Measurements from ENCODE around the gene HADHB.
A peak's percentile ranks its signal among the peaks of the same experiment; 100 is the strongest.
"Not testable (repeated sequence)": the region's sequence is repeated elsewhere in the genome, so short reads cannot be mapped to it uniquely, and the experiment has no call there.

Gene HADHB

DNA sequence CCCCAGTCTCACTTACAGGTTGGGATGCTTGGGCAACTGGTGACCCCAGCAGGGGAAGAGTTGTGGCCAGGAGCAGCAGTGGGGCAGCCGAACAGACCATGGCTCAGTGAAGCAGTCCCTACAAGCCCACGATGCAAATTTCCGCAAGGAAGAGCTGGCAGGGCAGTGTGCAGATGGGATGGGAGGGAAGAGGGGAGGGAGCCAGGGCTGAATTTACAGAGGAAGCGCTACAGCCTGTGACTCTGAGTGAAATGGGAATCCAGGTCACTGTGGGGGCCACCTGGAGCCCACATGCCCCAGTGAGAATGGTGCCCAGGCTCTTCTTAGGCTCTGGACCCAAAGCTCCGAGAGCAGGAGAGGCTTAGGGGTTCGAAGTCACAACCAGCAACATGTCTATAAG, 74.2 kb downstream of the HADHB start:
- TF ChIP-seq PAX5 (IDR thresholded peaks at IDR 0.05; ENCODE audit: insufficient read depth, low read length, severe bottlenecking) = no peak
- TF ChIP-seq TAF1 (IDR thresholded peaks at IDR 0.05; ENCODE audit: low read depth, low read length) = no peak
- no peak for TF ChIP-seq POLR2A (IDR thresholded peaks at IDR 0.05; ENCODE audit: low read depth, low read length)
- TF ChIP-seq SPI1 (IDR thresholded peaks at IDR 0.05; ENCODE audit: low read depth, low read length) = no peak
- TF ChIP-seq POU2F2 (IDR thresholded peaks at IDR 0.05; ENCODE audit: low read depth, low read length) = no peak
- no peak for TF ChIP-seq POLR2AphosphoS5 (IDR thresholded peaks at IDR 0.05; ENCODE audit: low read depth, low read length)
- no peak for DNase-seq (ENCODE audit: insufficient read length, low spot score)
- no peak for FAIRE-seq

DNA sequence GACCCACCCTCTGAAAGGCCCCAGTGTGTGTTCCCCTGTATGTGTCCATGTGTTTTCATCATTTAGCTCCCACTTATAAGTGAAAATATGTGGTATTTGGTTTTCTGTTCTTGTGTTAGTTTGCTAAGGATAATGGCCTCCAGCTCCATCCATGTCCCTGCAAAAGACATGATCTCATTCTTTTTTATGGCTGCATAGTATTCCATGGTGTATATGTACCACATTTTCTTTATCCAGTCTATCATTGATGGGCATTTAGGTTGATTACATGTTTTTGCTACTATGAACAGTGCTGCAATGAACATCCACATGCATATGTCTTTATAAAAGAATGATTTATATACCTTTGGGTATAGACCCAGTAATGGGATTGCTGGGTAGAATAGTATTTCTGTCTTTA, 79.7 kb downstream of the HADHB start:
- DNase-seq (ENCODE audit: insufficient read length, low spot score); FAIRE-seq: not testable (repeated sequence)

DNA sequence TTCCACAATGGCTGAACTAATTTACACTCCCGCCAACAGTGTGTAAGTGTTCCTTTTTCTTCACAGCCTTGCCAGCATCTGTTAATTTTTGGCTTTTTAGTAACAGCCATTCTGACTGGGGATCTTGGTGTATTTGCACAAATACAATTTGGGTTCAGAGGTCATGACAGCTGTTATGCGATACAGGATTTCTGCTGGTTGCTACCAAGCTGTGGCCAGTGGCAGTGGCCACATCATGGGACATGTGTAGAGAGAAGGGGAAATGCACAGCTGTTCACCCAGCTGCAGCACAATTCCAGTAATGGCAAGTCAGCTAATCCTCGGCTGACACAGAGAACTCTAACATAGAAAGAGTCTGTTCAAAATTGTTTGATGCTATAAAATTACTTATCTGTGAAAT, 80.2 kb downstream of the HADHB start:
- DNase-seq (ENCODE audit: insufficient read length, low spot score) (no peak), FAIRE-seq (no peak)
- TF ChIP-seq PAX5 (IDR thresholded peaks at IDR 0.05; ENCODE audit: insufficient read depth, low read length, severe bottlenecking) = no peak
- TF ChIP-seq POLR2AphosphoS5 (IDR thresholded peaks at IDR 0.05; ENCODE audit: low read depth, low read length) = no peak
- TF ChIP-seq TAF1 (IDR thresholded peaks at IDR 0.05; ENCODE audit: low read depth, low read length) = no peak
- TF ChIP-seq POLR2A (IDR thresholded peaks at IDR 0.05; ENCODE audit: low read depth, low read length) = no peak
- TF ChIP-seq POU2F2 (IDR thresholded peaks at IDR 0.05; ENCODE audit: low read depth, low read length) = no peak
- TF ChIP-seq SPI1 (IDR thresholded peaks at IDR 0.05; ENCODE audit: low read depth, low read length) = no peak

DNA sequence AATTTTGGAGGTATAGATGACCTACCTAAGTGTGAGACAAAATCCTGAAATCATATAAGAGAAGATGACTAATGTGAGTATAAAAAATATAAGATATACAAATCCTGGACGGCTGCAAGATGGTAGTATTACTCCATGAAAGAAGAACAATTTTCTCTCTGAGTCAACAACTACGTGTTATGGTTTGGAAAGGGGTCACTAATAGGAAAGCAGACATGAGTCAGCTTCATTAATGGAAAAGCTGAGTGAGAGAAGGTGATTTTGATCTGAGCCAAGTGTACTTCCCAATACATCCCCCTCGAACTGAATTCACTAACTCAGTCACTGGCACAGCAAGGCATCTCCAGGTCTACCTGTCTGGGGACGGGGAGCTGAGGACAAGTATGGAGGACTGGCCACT, 81.1 kb downstream of the HADHB start:
- FAIRE-seq = no peak
- TF ChIP-seq TAF1 (IDR thresholded peaks at IDR 0.05; ENCODE audit: low read depth, low read length) = no peak
- TF ChIP-seq PAX5 (IDR thresholded peaks at IDR 0.05; ENCODE audit: insufficient read depth, low read length, severe bottlenecking) = no peak
- no peak for TF ChIP-seq POLR2AphosphoS5 (IDR thresholded peaks at IDR 0.05; ENCODE audit: low read depth, low read length)
- DNase-seq (ENCODE audit: insufficient read length, low spot score) = no peak

DNA sequence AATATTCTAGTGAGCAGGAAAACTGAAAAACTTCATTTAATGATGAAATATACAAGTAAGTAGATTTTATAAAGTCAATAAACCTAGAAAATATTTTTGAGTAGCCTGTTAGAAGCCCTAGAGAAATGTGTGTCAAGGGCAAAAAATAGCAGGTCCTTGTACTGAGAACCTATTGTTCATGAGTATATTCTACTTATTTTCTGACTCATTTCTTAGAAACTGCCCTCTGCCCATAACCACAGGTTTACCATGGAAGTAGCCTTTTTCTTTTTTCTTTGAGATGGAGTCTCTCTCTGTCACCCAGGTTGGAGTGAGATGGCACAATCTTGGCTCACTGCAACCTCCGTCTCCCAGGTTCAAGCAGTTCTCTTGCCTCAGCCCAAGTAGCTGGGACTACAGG, 81.8 kb downstream of the HADHB start:
- DNase-seq (ENCODE audit: insufficient read length, low spot score) (no peak), FAIRE-seq (no peak)
- TF ChIP-seq POU2F2 (IDR thresholded peaks at IDR 0.05; ENCODE audit: low read depth, low read length) (no peak), POLR2A (IDR thresholded peaks at IDR 0.05; ENCODE audit: low read depth, low read length) (no peak), TAF1 (IDR thresholded peaks at IDR 0.05; ENCODE audit: low read depth, low read length) (no peak)

DNA sequence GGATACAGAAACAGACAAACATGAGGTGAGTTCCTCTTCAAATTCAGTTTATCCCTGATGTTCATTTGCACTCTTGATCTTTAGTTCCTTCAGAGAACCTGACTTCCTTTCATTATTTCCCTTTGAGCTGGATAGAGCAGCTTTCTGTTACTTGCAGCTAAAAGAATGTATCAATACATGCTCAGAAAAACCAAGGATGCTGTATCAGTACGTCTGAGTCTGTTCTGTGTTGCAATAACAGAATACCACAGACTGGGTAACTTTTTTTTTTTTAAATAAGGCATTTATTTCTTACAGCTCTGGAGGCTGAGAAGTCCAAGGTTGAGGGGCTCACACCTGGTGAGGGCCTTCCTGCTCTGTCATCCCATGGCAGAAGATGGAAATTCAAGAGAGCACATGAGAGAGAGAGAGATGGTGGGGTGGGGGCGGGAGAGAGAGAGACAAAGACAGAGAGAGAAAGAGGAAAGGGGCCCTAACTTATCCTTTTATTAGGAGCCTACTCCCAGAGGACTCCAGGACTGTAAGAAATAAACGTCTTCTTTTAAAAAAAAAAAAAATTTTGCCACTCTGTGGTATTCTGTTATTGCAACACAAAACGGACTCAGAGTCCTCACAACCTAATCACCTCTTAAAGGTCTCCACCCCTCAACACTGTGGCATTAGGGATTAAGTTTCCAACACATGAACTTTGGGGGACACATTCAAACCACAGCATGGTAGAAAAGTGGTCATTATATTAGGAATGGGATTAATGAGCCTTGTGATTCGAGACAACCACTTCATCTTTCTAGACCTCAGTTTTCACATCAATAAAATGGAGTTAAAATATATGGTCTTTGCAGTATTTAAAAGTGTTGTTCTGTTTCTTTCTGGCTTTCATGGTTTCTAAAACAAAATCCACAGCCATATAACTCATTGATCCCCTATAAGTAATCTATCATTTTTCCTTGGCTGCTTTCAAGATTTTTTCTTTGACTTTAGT, 82.8 kb downstream of the HADHB start:
- TF ChIP-seq POLR2AphosphoS5 (IDR thresholded peaks at IDR 0.05; ENCODE audit: low read depth, low read length) = no peak
- FAIRE-seq = no peak
- no peak for DNase-seq (ENCODE audit: insufficient read length, low spot score)

DNA sequence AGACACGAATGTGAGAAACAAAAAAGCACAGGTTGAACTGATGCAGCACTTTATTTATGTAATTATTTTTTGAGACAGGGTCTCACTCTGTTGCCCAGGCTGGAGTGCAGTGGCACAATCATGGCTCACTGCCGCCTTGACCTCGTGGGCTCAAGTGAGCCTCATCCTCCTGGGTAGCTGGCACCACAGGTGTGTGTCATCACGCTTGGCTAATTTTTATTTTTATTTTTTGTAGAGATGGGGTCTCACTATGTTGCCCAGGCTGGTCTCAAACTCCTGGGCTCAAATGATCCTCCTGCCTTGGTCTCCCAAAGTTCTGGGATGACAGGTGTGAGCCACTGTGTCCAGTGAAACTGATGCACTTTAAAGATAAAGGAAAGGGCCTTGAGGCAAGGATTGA, 84.3 kb downstream of the HADHB start:
- DNase-seq (ENCODE audit: insufficient read length, low spot score); FAIRE-seq: not testable (repeated sequence)

DNA sequence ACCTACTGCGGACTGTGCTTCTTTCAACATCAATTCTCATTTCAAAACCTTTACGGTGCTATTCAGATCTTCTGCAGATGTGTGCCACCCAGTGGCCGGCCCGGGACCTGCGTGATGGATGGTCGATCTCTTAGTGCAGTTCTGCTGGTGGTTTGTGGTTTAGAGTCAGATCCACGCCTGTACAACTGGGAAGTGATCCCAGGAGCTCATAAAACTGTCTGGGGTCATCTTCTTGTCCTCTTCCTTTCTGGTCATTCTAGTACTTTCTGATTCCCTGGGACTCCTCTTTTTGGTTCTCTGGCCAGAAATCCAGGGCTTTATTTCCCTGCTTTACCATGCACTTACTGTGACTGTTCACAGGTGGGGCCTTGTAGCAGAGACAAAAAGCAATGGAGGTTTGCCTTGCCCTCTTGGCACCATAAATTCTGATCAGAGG, 85.4 kb downstream of the HADHB start:
- no peak; the same call in 1 of the 2 replicates for TF ChIP-seq POU2F2 (IDR thresholded peaks at IDR 0.05; ENCODE audit: low read depth, low read length)
- TF ChIP-seq SPI1 (IDR thresholded peaks at IDR 0.05; ENCODE audit: low read depth, low read length) = no peak
- no peak for TF ChIP-seq POLR2AphosphoS5 (IDR thresholded peaks at IDR 0.05; ENCODE audit: low read depth, low read length)
- no peak for TF ChIP-seq PAX5 (IDR thresholded peaks at IDR 0.05; ENCODE audit: insufficient read depth, low read length, severe bottlenecking)
- TF ChIP-seq TAF1 (IDR thresholded peaks at IDR 0.05; ENCODE audit: low read depth, low read length) = no peak
- TF ChIP-seq POLR2A (IDR thresholded peaks at IDR 0.05; ENCODE audit: low read depth, low read length) = no peak
- FAIRE-seq (peak; percentile 95), DNase-seq (ENCODE audit: insufficient read length, low spot score) (peak; percentile 48)

DNA sequence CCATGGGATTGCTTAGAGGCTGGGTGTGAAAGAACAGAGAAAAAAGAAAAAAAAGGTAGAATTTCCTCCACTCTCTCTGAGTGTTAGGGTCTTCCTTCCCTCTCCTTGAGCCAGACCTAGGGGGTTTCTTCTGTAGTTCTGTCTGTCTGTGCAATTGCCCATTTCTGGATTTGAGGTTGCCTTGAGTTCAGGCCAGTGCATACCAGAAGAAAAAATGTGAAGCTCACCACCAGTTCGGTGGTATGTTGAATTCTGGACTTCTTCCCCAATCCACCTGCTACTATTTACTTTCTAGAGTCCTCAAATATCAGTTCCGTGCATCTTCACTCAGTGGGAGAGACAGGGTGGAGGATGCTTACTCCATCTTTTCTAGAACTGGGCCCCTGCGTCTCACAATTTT, 85.9 kb downstream of the HADHB start:
- DNase-seq (ENCODE audit: insufficient read length, low spot score) = no peak
- TF ChIP-seq POLR2A (IDR thresholded peaks at IDR 0.05; ENCODE audit: low read depth, low read length) (no peak), POU2F2 (IDR thresholded peaks at IDR 0.05; ENCODE audit: low read depth, low read length) (no peak), POLR2AphosphoS5 (IDR thresholded peaks at IDR 0.05; ENCODE audit: low read depth, low read length) (no peak), PAX5 (IDR thresholded peaks at IDR 0.05; ENCODE audit: insufficient read depth, low read length, severe bottlenecking) (no peak), SPI1 (IDR thresholded peaks at IDR 0.05; ENCODE audit: low read depth, low read length) (no peak), TAF1 (IDR thresholded peaks at IDR 0.05; ENCODE audit: low read depth, low read length) (no peak)
- no peak for FAIRE-seq

DNA sequence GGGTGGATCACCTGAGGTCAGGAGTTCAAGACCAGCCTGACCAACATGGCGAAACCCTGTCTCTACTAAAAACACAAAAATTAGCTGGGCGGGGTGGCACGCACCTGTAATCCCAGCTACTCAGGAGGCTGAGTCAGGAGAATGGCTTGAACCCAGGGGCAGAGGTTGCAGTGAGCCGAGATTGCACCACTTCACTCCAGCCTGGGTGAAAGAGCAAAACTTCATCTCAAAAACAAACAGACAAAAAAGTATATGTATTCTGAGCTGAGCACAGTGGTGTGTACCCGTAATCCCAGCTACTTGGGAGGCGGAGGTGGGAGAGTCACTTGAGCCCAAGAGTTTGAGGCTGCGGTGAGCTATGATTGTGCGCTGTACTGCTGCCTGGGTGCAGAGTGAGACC, 86.6 kb downstream of the HADHB start:
- not testable (repeated sequence) for FAIRE-seq

DNA sequence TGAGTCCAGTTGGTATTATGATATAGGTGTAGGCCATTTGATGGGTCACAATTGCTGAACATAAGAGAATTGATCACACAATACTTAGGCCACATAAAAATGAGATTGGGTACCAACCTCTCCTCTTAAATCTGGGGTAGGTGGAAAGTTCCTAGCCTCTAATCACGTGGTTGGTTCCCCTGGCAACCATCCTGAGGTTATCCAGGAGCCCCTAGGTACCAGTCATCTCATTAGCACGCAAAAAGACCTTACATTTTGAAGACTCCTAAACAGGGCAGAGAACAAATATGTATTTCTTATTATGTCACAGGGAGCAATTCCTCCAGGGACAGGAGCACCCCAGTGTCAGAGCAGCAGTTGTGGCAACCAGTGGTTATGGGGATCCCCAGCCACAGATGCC, 88.6 kb downstream of the HADHB start:
- TF ChIP-seq POLR2A (IDR thresholded peaks at IDR 0.05; ENCODE audit: low read depth, low read length) = no peak
- no peak for TF ChIP-seq POU2F2 (IDR thresholded peaks at IDR 0.05; ENCODE audit: low read depth, low read length)
- no peak for TF ChIP-seq SPI1 (IDR thresholded peaks at IDR 0.05; ENCODE audit: low read depth, low read length)
- TF ChIP-seq PAX5 (IDR thresholded peaks at IDR 0.05; ENCODE audit: insufficient read depth, low read length, severe bottlenecking) = no peak
- no peak for TF ChIP-seq TAF1 (IDR thresholded peaks at IDR 0.05; ENCODE audit: low read depth, low read length)
- no peak for TF ChIP-seq POLR2AphosphoS5 (IDR thresholded peaks at IDR 0.05; ENCODE audit: low read depth, low read length)
- DNase-seq (ENCODE audit: insufficient read length, low spot score) (no peak), FAIRE-seq (no peak)

More for the DNA sequence above, 86.6 kb downstream of the HADHB start:
- DNase-seq (ENCODE audit: insufficient read length, low spot score) = not testable (repeated sequence)

All from GM12891 (cell line).